Measurements from ENCODE around the gene KCTD17.

The KCTD17 gene

DNA sequence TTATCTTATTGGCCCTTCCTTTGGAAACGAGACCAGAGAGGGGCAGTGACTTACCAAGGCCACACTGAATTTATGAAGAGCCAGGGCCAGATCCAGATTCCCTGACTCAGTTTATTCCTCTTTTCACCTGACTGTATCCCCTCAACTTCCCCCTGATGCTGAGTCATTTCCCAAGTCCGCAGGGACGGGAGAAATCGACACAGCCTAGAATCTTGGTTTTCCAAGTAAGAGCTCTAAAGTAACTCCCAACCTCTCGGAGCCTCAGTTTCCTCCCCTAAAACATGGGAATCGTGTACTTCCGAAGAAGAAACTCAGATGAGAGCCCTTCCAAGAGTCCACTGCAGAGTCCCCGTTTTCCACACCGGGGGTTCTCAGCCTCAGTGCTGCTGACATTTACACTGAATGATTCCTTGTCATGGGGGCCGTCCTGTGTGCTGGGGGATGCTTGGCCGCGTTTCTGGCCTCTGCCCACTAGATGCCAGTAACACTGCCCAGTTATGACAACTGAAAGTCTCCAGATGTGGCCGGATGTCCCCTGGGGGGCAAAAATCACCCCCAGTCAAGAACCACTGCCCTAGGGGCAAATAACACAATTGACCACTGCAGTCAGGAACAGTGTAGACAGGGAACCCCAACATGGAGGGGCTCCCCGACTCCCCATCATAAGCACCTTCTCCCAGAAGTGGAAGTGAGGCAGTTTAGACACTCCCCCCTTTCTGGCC is 20.8 kb upstream of the KCTD17 start:
- no peak overlapping the region for H3K27ac ChIP-seq (ENCODE audit: low read depth, low read length, severe bottlenecking)
- H3K9me3 ChIP-seq (ENCODE audit: control insufficient read depth, low read length), result no peaks in the 10 kb centered on the region
- H3K4me1 ChIP-seq (ENCODE audit: control insufficient read depth, insufficient read depth, low read length, poor library complexity, severe bottlenecking), result peaks cover 3% of the 10 kb centered on the region
- peaks cover 45% of the 10 kb centered on the region for H3K36me3 ChIP-seq (ENCODE audit: control insufficient read depth, insufficient read depth, low read length)
- no peak overlapping the region for H3K4me3 ChIP-seq (ENCODE audit: extremely low read depth, insufficient read depth, low read length, poor library complexity, severe bottlenecking)
- 81 to 83% methylated on average over 13 to 14 of the region's 14 CpGs for WGBS, 2 experiments (ENCODE audit: insufficient coverage in 2 of 2)

DNA sequence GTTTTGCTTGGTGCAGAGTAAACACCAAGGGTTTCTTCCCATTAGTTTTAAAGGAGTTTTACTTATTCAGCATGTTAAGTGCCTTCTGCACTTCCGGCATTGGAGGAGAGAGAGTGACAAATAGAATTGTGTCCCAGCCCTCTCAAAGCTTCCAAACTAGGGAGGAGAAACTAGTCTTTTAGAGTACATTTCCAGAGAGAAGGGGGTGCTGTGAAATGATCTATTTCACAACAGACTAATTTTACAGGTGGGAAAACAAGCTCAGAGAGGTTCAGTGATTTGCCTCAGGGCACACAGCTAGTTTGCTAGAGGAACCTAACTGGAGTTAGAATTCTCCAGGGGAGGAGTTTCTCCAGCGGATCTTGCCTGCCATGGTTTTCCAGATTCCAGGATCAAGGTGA is 19.4 kb upstream of the KCTD17 start:
- peaks cover 31% of the 10 kb centered on the region for H3K36me3 ChIP-seq (ENCODE audit: control insufficient read depth, insufficient read depth, low read length)
- H3K9me3 ChIP-seq (ENCODE audit: control insufficient read depth, low read length), result no peaks in the 10 kb centered on the region
- H3K27ac ChIP-seq (ENCODE audit: low read depth, low read length, severe bottlenecking), result no peak overlapping the region
- peaks cover 3% of the 10 kb centered on the region for H3K4me1 ChIP-seq (ENCODE audit: control insufficient read depth, insufficient read depth, low read length, poor library complexity, severe bottlenecking)
- no peak overlapping the region for H3K4me3 ChIP-seq (ENCODE audit: extremely low read depth, insufficient read depth, low read length, poor library complexity, severe bottlenecking)
- 75 to 100% methylated on average over 1 of the region's 2 CpGs for WGBS, 2 experiments (ENCODE audit: insufficient coverage in 2 of 2)

DNA sequence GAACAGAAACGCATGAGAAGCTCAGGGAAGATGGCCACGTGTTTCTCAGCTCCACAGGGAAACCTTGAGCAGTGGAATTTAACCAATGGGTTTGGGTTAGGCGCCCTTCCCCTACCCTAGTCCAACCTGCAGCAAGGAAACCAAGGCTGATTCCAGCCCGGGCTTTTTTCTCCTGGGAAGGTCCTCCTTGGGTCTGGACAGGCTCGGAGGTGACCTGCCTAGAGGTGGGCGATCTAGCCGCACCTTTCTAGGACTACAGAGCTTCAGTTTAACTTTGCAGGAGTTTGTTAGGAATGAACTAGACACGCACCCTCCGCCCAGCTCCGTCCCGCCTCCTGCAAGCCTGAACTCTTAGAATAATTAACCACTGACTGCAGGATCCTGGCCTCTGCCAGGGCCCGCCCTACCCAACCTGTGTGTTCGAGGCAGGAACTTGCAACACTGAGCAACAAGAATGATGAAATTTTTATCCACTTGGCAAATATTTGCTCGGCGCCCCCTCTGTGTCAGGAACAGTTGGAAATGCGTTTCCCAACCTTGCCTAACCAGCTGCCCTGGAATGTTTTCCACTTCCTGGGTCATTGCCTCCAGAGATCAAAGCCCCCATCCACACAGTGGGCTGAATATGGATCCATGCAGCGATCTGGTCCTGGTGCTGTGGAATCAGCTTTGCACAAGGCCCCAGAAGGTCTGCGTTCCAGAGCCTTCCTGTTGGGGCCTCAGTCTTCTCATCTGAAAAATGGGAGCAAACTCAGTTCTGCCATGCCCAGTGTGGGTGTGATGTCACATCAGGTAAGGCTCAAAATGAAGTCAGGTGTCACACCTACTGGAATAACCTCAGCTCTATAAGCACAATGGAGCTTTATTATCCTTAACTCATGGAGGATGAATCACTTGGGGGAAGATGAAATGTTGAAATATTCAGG is 18.7 kb upstream of the KCTD17 start:
- 85% methylated on average over 15 to 18 of the region's 18 CpGs for WGBS, 2 experiments (ENCODE audit: insufficient coverage in 2 of 2)
- Histone ChIP-seq H3K27ac (ENCODE audit: low read depth, low read length, severe bottlenecking) (peak overlapping the region; percentile 23), H3K4me3 (ENCODE audit: extremely low read depth, insufficient read depth, low read length, poor library complexity, severe bottlenecking) (no peak overlapping the region), H3K4me1 (ENCODE audit: control insufficient read depth, insufficient read depth, low read length, poor library complexity, severe bottlenecking) (peaks cover 3% of the 10 kb centered on the region), H3K9me3 (ENCODE audit: control insufficient read depth, low read length) (no peaks in the 10 kb centered on the region), H3K36me3 (ENCODE audit: control insufficient read depth, insufficient read depth, low read length) (peaks cover 24% of the 10 kb centered on the region)

- Histone ChIP-seq H3K27ac (ENCODE audit: low read depth, low read length, severe bottlenecking) (no peak overlapping the region), H3K4me1 (ENCODE audit: control insufficient read depth, insufficient read depth, low read length, poor library complexity, severe bottlenecking) (peaks cover 3% of the 10 kb centered on the region), H3K9me3 (ENCODE audit: control insufficient read depth, low read length) (no peaks in the 10 kb centered on the region), H3K36me3 (ENCODE audit: control insufficient read depth, insufficient read depth, low read length) (peaks cover 16% of the 10 kb centered on the region), H3K4me3 (ENCODE audit: extremely low read depth, insufficient read depth, low read length, poor library complexity, severe bottlenecking) (no peak overlapping the region)
- WGBS, 2 experiments (ENCODE audit: insufficient coverage in 2 of 2), result 90 to 91% methylated on average over 19 to 20 of the region's 23 CpGs
Observed at GRCh38 chr22:37033605-37034430, 17.7 kb upstream of the KCTD17 start.

DNA sequence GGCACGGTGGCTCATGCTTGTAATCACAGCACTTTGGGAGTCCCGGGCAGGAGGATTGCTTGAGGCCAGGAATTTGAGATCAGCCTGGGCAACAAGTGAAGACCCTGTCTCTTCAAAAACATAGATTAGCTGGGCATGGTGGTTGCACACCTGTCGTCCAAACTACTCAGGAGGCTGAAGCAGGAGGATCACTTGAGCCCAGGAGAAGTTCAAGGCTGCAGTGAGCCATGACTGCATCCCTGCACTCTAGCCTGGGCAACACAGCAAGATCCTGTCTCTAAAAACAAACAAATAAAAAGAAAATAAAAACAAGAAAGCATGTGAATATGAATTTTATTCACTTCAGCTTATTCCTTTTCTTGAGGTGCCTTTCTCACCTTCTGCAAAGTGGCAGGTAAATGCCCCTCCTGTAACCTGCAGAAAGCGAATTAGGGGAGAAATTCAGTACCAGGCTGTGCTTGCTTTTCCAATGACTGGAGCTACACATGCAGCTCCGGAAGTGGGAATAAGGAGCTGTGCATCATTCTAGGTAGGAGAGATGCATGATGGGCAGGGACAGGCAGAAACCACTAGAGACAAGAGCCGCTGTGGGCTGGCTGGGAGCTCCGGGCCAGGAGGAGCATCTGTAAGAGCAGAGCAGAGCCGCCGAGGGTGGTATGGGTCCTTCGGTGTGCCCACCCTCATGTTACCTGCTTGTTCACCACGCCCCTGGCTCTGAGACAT is 14.7 kb upstream of the KCTD17 start:
- Histone ChIP-seq H3K4me3 (ENCODE audit: extremely low read depth, insufficient read depth, low read length, poor library complexity, severe bottlenecking) (no peak overlapping the region), H3K36me3 (ENCODE audit: control insufficient read depth, insufficient read depth, low read length) (no peaks in the 10 kb centered on the region), H3K9me3 (ENCODE audit: control insufficient read depth, low read length) (no peaks in the 10 kb centered on the region), H3K27ac (ENCODE audit: low read depth, low read length, severe bottlenecking) (no peak overlapping the region), H3K4me1 (ENCODE audit: control insufficient read depth, insufficient read depth, low read length, poor library complexity, severe bottlenecking) (peaks cover 10% of the 10 kb centered on the region)
- WGBS, 2 experiments (ENCODE audit: insufficient coverage in 2 of 2), result 91 to 93% methylated on average over 11 of the region's 11 CpGs

GRCh38 chr22:37037669-37038068 is 13.9 kb upstream of the KCTD17 start:
- 72 to 83% methylated on average over 13 of the region's 14 CpGs for whole genome bisulfite sequencing, 2 experiments (ENCODE audit: insufficient coverage in 2 of 2)
- no peak overlapping the region for H3K4me3 ChIP-seq (ENCODE audit: extremely low read depth, insufficient read depth, low read length, poor library complexity, severe bottlenecking)
- H3K36me3 ChIP-seq (ENCODE audit: control insufficient read depth, insufficient read depth, low read length), result no peaks in the 10 kb centered on the region
- H3K4me1 ChIP-seq (ENCODE audit: control insufficient read depth, insufficient read depth, low read length, poor library complexity, severe bottlenecking), result peaks cover 13% of the 10 kb centered on the region
- H3K9me3 ChIP-seq (ENCODE audit: control insufficient read depth, low read length), result no peaks in the 10 kb centered on the region
- H3K27ac ChIP-seq (ENCODE audit: low read depth, low read length, severe bottlenecking), result no peak overlapping the region

GRCh38 chr22:37039466-37039865 is 12.1 kb upstream of the KCTD17 start:
- Histone ChIP-seq H3K4me3 (ENCODE audit: extremely low read depth, insufficient read depth, low read length, poor library complexity, severe bottlenecking) (no peak overlapping the region), H3K27ac (ENCODE audit: low read depth, low read length, severe bottlenecking) (no peak overlapping the region), H3K9me3 (ENCODE audit: control insufficient read depth, low read length) (no peaks in the 10 kb centered on the region), H3K36me3 (ENCODE audit: control insufficient read depth, insufficient read depth, low read length) (no peaks in the 10 kb centered on the region), H3K4me1 (ENCODE audit: control insufficient read depth, insufficient read depth, low read length, poor library complexity, severe bottlenecking) (peaks cover 16% of the 10 kb centered on the region)
- 84 to 94% methylated on average over 2 of the region's 2 CpGs for WGBS, 2 experiments (ENCODE audit: insufficient coverage in 2 of 2)

GRCh38 chr22:37043209-37043827 is 8.2 kb upstream of the KCTD17 start:
- H3K36me3 ChIP-seq (ENCODE audit: control insufficient read depth, insufficient read depth, low read length), result no peaks in the 10 kb centered on the region
- H3K27ac ChIP-seq (ENCODE audit: low read depth, low read length, severe bottlenecking), result no peak overlapping the region
- no peak overlapping the region for H3K4me3 ChIP-seq (ENCODE audit: extremely low read depth, insufficient read depth, low read length, poor library complexity, severe bottlenecking)
- H3K9me3 ChIP-seq (ENCODE audit: control insufficient read depth, low read length), result no peaks in the 10 kb centered on the region
- 77 to 96% methylated on average over 5 of the region's 7 CpGs for WGBS, 2 experiments (ENCODE audit: insufficient coverage in 2 of 2)
- peaks cover 16% of the 10 kb centered on the region for H3K4me1 ChIP-seq (ENCODE audit: control insufficient read depth, insufficient read depth, low read length, poor library complexity, severe bottlenecking)

DNA sequence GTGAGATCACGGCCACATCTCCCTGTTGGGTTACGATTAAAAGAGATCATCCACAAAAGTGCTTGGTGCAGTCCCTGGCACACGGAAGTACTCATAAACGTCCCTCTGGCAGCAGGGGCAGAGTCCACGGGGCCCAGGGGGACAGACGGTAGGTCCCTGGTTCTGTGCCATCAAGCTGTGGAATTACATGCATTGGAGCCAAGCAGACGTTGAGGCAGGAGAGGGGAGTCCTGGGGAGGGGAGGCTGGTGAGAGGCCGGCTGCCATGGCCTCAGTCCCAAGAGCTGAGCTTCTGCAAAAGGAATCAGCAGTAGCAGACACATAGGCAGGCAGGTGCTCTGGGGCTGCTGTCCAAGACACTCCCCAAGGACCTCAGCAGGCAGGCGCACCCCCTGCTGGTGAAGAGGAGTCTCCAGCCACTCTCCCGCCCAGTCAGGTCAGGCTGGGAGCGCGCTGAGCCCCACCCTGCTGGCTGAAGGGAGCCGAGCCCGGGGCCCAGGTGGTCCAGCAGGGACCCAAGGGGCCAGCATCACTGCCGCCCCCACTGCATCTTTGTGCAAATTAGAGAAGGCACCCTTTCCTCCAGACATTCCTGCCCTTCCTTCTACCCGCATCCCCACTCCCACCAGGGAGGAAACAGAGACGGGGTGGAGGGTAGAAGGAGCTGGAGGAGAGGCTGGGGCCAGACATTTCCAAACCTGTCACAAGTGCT is 7.6 kb upstream of the KCTD17 start:
- Histone ChIP-seq H3K36me3 (ENCODE audit: control insufficient read depth, insufficient read depth, low read length) (no peaks in the 10 kb centered on the region), H3K27ac (ENCODE audit: low read depth, low read length, severe bottlenecking) (no peak overlapping the region), H3K4me1 (ENCODE audit: control insufficient read depth, insufficient read depth, low read length, poor library complexity, severe bottlenecking) (peaks cover 16% of the 10 kb centered on the region), H3K4me3 (ENCODE audit: extremely low read depth, insufficient read depth, low read length, poor library complexity, severe bottlenecking) (no peak overlapping the region), H3K9me3 (ENCODE audit: control insufficient read depth, low read length) (no peaks in the 10 kb centered on the region)
- WGBS, 2 experiments (ENCODE audit: insufficient coverage in 2 of 2), result 67 to 74% methylated on average over 12 to 13 of the region's 17 CpGs

All from mesodermal cell (in vitro differentiated cells).